D721Med (cell line): ENCODE data around the gene HAUS3.

Experiments used
- DNase-seq: peaks from one replicate; pipeline ENCODE4 v3.0.0; 2011; ENCODE audit warnings: low spot score; ENCODE audit not compliant: insufficient read length
- FAIRE-seq: peaks from 2 replicates; lab custom pipeline; 2011; peaks lifted over from hg19 to GRCh38; lab: Jason Lieb, UNC
- CTCF ChIP-seq: IDR thresholded peaks from 2 replicates; pipeline ENCODE4 v1.5.1; 2012; ENCODE audit warnings: mild to moderate bottlenecking, control low read depth; ENCODE audit not compliant: insufficient read depth; ENCODE audit errors: missing control alignments

Gene HAUS3

GRCh38 chr4:2253160-2254084 lies 11.5 kb upstream of the HAUS3 start:
- FAIRE-seq: no peak

GRCh38 chr4:2252530-2253091 lies 10.7 kb upstream of the HAUS3 start:
- FAIRE-seq (no peak), DNase-seq (no peak)
- no peak for TF ChIP-seq CTCF

More at GRCh38 chr4:2253160-2254084, 11.5 kb upstream of the HAUS3 start:
- peak; percentile 10 for DNase-seq
- no peak for TF ChIP-seq CTCF

GRCh38 chr4:2251795-2252529 lies 10.0 kb upstream of the HAUS3 start:
- DNase-seq (peak; percentile 11), FAIRE-seq (no peak)
- no peak for TF ChIP-seq CTCF

GRCh38 chr4:2251073-2251794 lies 9.3 kb upstream of the HAUS3 start:
- FAIRE-seq: no peak
- DNase-seq: peak; percentile 15
- TF ChIP-seq CTCF: no peak

GRCh38 chr4:2250357-2251072 lies 8.6 kb upstream of the HAUS3 start:
- peak; percentile 6 for DNase-seq
- FAIRE-seq: no peak
- no peak for TF ChIP-seq CTCF
